Lower leg skin (tissue), 3 donors: ENCODE measurements around the gene COBL.

Source experiments
- CTCF ChIP-seq, 3 donors: fragments of 450-650 bp; IDR thresholded peaks; one replicate each; pipeline ENCODE4 v1.5.1; 2016; ENCODE audit warnings: antibody characterized with exemption in 3 of 3, mild to moderate bottlenecking in 3 of 3, moderate library complexity in 2 of 3
- POLR2A ChIP-seq, 2 donors: fragments of 450-650 bp; IDR thresholded peaks; one replicate each; pipeline ENCODE4 v1.6.1; 2016 to 2017; ENCODE audit warnings: antibody characterized with exemption in 2 of 2, mild to moderate bottlenecking in 1 of 2, moderate library complexity in 1 of 2

GRCh38 chr7:51279391-51280023, 37.1 kb downstream of the COBL start:
- TF ChIP-seq CTCF (IDR thresholded peaks at IDR 0.05) (no peak), POLR2A (IDR thresholded peaks at IDR 0.05) (no peak)
